Smooth muscle cell (in vitro differentiated cells): ENCODE data around the gene RSPH3. TPM values are rescaled to one million over a fixed set of nuclear protein-coding genes. Genes with fewer than 3 reads are reported as not detected.

Experiments used
- DNase-seq: peaks from one replicate; lab custom pipeline; 2025; ENCODE audit not compliant: unreplicated experiment; lab: John Stamatoyannopoulos, UW
- H2AFZ ChIP-seq: fragments of 200-600 bp; sonication (generic); 2 replicates; pipeline ENCODE4 v1.6.0; 2016; ENCODE audit warnings: antibody characterized with exemption, low read depth, mild to moderate bottlenecking
- H3F3A ChIP-seq: fragments of 200-600 bp; sonication (generic); 2 replicates; pipeline ENCODE4 v1.6.0; 2017; ENCODE audit warnings: antibody characterized with exemption, low read depth
- H3K27ac ChIP-seq: fragments of 200-600 bp; sonication (generic); 2 replicates; pipeline ENCODE4 v1.5.1; 2016; ENCODE audit warnings: low read depth, mild to moderate bottlenecking
- H3K27me3 ChIP-seq: fragments of 200-600 bp; sonication (generic); 2 replicates; pipeline ENCODE4 v1.6.1; 2016; ENCODE audit warnings: low read depth, mild to moderate bottlenecking
- H3K36me3 ChIP-seq: fragments of 200-600 bp; sonication (generic); 2 replicates; pipeline ENCODE4 v1.5.1; 2016; ENCODE audit warnings: low read depth
- H3K4me1 ChIP-seq: fragments of 200-600 bp; sonication (generic); 2 replicates; pipeline ENCODE4 v1.5.1; 2016; ENCODE audit warnings: low read depth
- H3K4me2 ChIP-seq: fragments of 200-600 bp; sonication (generic); 2 replicates; pipeline ENCODE4 v1.6.0; 2016; ENCODE audit warnings: mild to moderate bottlenecking
- H3K4me3 ChIP-seq: fragments of 200-600 bp; sonication (generic); 2 replicates; pipeline ENCODE4 v1.5.1; 2016; ENCODE audit warnings: mild to moderate bottlenecking
- H3K79me2 ChIP-seq: fragments of 200-600 bp; sonication (generic); 2 replicates; pipeline ENCODE4 v1.6.0; 2016; ENCODE audit warnings: low read depth, mild to moderate bottlenecking
- H3K9ac ChIP-seq: fragments of 200-600 bp; sonication (generic); 2 replicates; pipeline ENCODE4 v1.6.0; 2016; ENCODE audit warnings: low read depth
- H3K9me3 ChIP-seq: fragments of 200-600 bp; sonication (generic); replicated peaks from 2 replicates; pipeline ENCODE4 v1.5.1; 2016; ENCODE audit warnings: low read depth
- H4K20me1 ChIP-seq: fragments of 200-600 bp; sonication (generic); 2 replicates; pipeline ENCODE4 v1.6.0; 2016; ENCODE audit warnings: low read depth
- CTCF ChIP-seq: fragments of 200-600 bp; sonication (generic); IDR thresholded peaks from 2 replicates; pipeline ENCODE4 v1.5.1; 2017; ENCODE audit warnings: borderline replicate concordance, mild to moderate bottlenecking, antibody characterized with exemption; ENCODE audit not compliant: insufficient read depth, poor library complexity, severe bottlenecking
- WGBS: methylation state at CpG from one replicate; pipeline ENCODE4 v1.1.7; 2016; ENCODE audit warnings: low lambda C conversion rate; 5-methylcytosine and 5-hydroxymethylcytosine counted together
- polyA plus RNA-seq: library from polyadenylated mRNA; unstranded; fragments of >200 nt; fragmentation: Nextera tagmentation; extraction: Ambion mirVana; gene quantifications from 2 replicates; pipeline ENCODE4 v1.2.1, GENCODE V29; 2016
- total RNA-seq: library from RNA; depleted of rRNA; stranded (reverse); fragments of >200 nt; gene quantifications from 2 replicates; pipeline ENCODE4 v1.2.3, GENCODE V29; 2014

RSPH3 gene
- total and polyA plus RNA-seq, 2 experiments from 2014 or later, result 7.1 to 7.5 TPM

DNA sequence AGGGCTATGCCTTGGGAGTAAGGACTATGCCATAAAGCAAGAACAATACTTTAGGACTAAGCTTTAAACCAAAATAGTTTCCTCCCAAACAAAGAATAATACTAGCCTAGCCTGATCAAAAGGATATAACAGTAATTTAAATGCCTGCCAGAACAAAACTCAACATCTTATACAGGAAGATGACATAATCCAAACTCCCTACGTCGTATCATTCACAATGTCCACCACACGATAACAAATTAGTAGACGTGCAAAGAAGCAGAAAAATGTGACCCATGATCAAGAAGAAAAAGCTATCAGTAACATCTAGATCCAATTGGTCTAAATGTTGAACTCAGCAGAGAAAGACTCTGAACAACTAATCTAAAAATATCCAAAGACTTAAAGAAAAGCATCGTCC, 65.8 kb downstream of the RSPH3 start:
- Histone ChIP-seq H3K4me1 (no peaks in the 10 kb centered on the region), H2AFZ (no peak overlapping the region), H3F3A (no peaks in the 10 kb centered on the region), H3K4me2 (no peak overlapping the region), H4K20me1 (no peaks in the 10 kb centered on the region), H3K9ac (no peak overlapping the region), H3K27ac (no peak overlapping the region), H3K9me3 (no peaks in the 10 kb centered on the region), H3K36me3 (no peaks in the 10 kb centered on the region), H3K4me3 (no peak overlapping the region), H3K27me3 (no peaks in the 10 kb centered on the region), H3K79me2 (no peaks in the 10 kb centered on the region)
- 95% methylated on average over 5 of the region's 5 CpGs for WGBS
- DNase-seq, result no peak
- no peak for TF ChIP-seq CTCF

GRCh38 chr6:158933079-158933595, 66.9 kb downstream of the RSPH3 start:
- DNase-seq, result no peak
- Histone ChIP-seq H3K27me3 (no peaks in the 10 kb centered on the region), H3K4me1 (no peaks in the 10 kb centered on the region), H3K79me2 (no peaks in the 10 kb centered on the region), H3K4me3 (no peak overlapping the region), H3K4me2 (no peak overlapping the region), H3K27ac (no peak overlapping the region), H3K36me3 (no peaks in the 10 kb centered on the region), H3F3A (no peaks in the 10 kb centered on the region), H3K9me3 (no peaks in the 10 kb centered on the region), H4K20me1 (no peaks in the 10 kb centered on the region), H2AFZ (no peak overlapping the region), H3K9ac (no peak overlapping the region)
- no peak for TF ChIP-seq CTCF
- WGBS, result 88% methylated on average over 4 of the region's 4 CpGs

GRCh38 chr6:158928068-158928467, 71.9 kb downstream of the RSPH3 start:
- WGBS, result 95% methylated on average over 2 of the region's 2 CpGs
- no peak for TF ChIP-seq CTCF

GRCh38 chr6:158926414-158926813, 73.6 kb downstream of the RSPH3 start:
- H2AFZ ChIP-seq, result no peak overlapping the region
- no peak for DNase-seq
- no peaks in the 10 kb centered on the region for H3K36me3 ChIP-seq
- no peak overlapping the region for H3K4me3 ChIP-seq
- peak overlapping the region; percentile 60 for H3K27ac ChIP-seq
- no peaks in the 10 kb centered on the region for H3K9me3 ChIP-seq
- no peaks in the 10 kb centered on the region for H3F3A ChIP-seq
- no peaks in the 10 kb centered on the region for H3K4me1 ChIP-seq
- no peaks in the 10 kb centered on the region for H3K79me2 ChIP-seq
- H3K27me3 ChIP-seq, result no peaks in the 10 kb centered on the region
- H3K9ac ChIP-seq, result no peak overlapping the region
- no peaks in the 10 kb centered on the region for H4K20me1 ChIP-seq
- TF ChIP-seq CTCF, result no peak
- WGBS, result 80% methylated on average over 6 of the region's 6 CpGs
- no peak overlapping the region for H3K4me2 ChIP-seq

More at GRCh38 chr6:158928068-158928467, 71.9 kb downstream of the RSPH3 start:
- Histone ChIP-seq H3K79me2 (no peaks in the 10 kb centered on the region), H3K27ac (no peak overlapping the region), H4K20me1 (no peaks in the 10 kb centered on the region), H3K4me3 (no peak overlapping the region), H3K27me3 (no peaks in the 10 kb centered on the region), H3K4me1 (no peaks in the 10 kb centered on the region), H3K36me3 (no peaks in the 10 kb centered on the region), H3K9ac (no peak overlapping the region), H2AFZ (no peak overlapping the region), H3F3A (no peaks in the 10 kb centered on the region), H3K9me3 (no peaks in the 10 kb centered on the region), H3K4me2 (no peak overlapping the region)
- no peak for DNase-seq
